Suppressor macrophage treated with lipopolysaccharide for 4 hours (primary cell): ENCODE measurements around the gene CHST10.
"Not testable (repeated sequence)": the region's sequence is repeated elsewhere in the genome, so short reads cannot be mapped to it uniquely, and the experiment has no call there.

ENCODE experiments used
- DNase-seq: peaks from one replicate; pipeline ENCODE4 v3.0.0-alpha.2; 2020

The CHST10 gene, protein sequence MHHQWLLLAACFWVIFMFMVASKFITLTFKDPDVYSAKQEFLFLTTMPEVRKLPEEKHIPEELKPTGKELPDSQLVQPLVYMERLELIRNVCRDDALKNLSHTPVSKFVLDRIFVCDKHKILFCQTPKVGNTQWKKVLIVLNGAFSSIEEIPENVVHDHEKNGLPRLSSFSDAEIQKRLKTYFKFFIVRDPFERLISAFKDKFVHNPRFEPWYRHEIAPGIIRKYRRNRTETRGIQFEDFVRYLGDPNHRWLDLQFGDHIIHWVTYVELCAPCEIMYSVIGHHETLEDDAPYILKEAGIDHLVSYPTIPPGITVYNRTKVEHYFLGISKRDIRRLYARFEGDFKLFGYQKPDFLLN

GRCh38 chr2:100416935-100417710 lies at the start of gene CHST10:
TSS of gene CHST10 (minus strand) at chr2:100417668. CDS start at chr2:100406675, 10,993 bp downstream.
- peak; percentile 57 for DNase-seq

- DNase-seq: peak; percentile 24
These were observed 43.5 kb upstream of the CHST10 start for GRCh38 chr2:100460904-100461530.

GRCh38 chr2:100456357-100456756 lies 38.9 kb upstream of the CHST10 start:
- DNase-seq: not testable (repeated sequence)

DNA sequence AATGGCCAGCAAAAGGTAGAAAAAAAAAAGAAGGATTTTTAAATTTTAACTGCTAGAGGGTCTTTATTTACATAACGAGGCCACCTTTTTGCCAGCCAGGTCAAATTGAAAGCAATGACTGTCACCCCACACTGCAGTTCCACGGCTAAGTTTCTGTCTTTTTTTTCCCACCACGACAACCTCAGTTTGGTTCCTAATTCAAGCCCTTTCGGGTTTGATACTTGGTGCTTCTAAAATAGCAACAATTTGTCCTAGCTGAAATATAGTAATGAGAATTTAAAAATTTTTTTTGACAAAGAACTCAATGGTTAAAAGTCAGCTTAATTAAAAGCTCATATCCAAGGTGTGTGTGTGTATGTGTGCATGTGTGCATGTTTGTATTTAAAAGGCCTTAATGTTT lies 36.4 kb upstream of the CHST10 start:
- DNase-seq: no peak

- DNase-seq: no peak
These were observed 34.3 kb upstream of the CHST10 start for GRCh38 chr2:100451734-100452133.

GRCh38 chr2:100451092-100451491 lies 33.6 kb upstream of the CHST10 start:
- DNase-seq: peak; percentile 24

GRCh38 chr2:100446696-100447095 lies 29.2 kb upstream of the CHST10 start:
- DNase-seq: no peak

DNA sequence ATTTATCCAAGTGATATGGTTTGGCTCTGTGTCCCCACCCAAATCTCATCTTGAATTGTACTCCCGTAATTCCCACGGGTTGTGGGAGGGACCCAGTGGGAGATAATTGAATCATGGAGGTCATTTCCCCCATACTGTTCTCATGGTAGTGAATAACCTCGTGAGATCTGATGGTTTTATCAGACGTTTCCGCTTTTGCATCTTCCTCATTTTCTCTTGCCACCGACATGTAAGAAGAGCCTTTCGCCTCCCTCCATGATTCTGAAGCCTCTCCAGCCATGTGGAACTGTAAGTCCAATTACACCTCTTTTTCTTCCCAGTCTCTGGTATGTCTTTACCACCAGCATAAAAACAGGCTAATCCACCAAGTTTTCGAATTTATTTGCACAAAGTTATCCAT lies 20.3 kb upstream of the CHST10 start:
- DNase-seq: no peak

DNA sequence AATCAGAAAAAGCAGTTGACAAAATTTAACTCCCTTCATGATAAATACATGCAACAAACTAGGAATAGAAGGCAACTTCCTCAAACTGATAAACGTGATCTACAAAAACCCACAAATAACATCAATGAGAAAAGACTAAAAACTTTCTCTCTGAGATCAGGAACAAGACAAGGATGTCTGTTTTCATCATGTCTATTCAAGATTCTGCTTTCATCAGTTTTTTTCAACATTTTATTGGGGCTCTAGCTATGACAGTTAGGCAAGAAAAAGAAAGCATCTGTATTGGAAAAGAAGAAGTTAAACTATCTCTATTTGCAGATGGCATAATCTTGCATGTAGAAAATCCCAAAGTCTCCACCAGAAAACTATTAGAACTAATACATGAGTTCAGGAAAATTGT lies 12.3 kb upstream of the CHST10 start:
- no peak for DNase-seq

DNA sequence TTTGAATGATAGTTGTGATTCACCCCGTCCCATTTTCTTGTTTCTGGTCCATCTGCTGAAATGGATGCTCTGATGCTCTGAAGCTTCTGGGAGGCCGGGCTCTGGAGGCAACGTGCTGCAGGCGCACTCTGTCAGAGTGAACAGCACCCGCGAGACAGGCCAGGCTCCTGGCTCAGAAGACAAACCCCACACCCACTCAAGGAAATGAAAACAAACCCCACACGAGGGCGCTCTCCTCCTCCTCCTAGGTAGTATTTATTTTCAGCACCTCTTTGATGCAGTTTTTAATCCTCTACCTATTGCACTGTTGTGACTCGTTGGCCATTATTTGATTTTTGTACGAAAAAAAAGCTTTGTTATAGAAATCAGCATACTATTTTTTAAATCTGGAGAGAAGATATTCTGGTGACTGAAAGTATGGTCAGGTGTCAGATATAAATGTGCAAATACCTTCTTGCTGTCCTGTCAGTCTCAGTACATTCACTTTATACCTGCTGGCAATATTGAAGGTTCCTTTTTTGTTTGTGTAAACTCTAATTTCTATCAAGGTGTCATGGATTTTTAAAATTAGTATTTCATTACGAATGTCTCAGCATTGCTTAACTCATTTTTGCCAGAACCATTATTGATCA lies 10.3 kb upstream of the CHST10 start:
- peak; percentile 69 for DNase-seq

GRCh38 chr2:100427111-100427510 lies 9.6 kb upstream of the CHST10 start:
- DNase-seq: no peak

DNA sequence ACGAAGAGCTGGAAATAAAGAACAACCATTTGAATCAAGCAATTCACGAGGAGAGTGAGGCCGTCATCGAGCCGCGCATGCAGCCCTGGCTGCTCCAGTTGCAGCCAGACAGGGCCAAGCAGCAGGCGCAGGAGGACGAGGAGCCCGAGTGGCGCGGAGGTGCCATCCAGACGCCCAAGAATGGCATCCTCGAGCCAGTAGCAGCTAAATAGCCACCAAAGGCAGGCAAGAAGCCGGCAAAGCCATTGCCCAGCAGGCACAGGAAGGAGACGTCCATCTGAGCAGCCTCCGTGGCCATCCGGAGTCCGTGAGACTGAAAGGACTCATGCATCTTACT lies 8.9 kb upstream of the CHST10 start:
- DNase-seq: no peak

- peak; percentile 56 for DNase-seq
These were observed 8.3 kb upstream of the CHST10 start for GRCh38 chr2:100425573-100426383.

DNA sequence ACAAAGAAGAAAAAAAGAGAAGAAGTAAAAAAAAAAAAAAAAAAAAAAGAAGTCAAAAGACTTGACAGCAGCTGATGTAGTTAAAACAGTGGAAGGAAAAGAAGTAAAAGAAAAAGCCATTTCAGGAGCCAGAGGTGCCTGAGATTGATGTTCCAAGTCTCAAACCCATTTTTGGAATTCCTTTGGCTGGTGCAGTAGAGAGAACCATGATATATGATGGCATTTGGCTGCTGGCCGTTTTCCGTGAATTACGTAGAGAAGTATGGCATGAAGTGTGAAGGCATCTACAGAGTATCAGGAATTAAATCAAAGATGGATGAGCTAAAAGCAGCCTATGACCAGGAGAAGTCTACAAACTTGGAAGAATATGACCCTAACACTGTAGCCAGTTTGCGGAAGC lies 7.6 kb upstream of the CHST10 start:
- no peak for DNase-seq

DNA sequence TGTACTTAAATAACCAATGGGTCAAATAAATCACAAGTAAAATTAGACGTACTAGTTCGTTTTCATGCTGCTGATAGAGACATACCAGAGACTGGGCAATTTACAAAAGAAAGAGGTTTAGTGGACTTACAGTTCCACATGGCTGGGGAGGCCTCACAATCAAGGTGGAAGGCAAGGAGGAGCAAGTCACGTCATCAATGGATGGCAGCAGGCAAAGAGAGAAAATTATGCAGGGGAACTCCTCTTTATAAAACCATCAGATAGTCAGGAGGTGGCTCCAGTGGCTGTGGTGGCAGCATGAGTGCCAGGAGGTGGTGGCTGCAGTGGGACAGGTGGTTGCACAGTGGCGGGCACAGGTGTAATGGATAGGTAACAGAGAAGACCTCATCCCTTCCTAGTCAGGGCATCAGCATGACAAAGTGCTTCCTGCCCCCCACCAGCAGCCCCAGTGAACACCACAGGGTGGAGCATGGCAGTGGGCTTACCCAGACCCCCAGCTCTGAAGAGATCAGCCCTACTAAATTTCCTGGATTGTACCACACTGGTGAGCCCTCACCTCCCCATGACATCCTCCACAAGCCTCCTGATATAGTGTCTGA lies 6.9 kb upstream of the CHST10 start:
- DNase-seq: no peak

- no peak for DNase-seq
These were observed 6.2 kb upstream of the CHST10 start for GRCh38 chr2:100423631-100424030.

DNA sequence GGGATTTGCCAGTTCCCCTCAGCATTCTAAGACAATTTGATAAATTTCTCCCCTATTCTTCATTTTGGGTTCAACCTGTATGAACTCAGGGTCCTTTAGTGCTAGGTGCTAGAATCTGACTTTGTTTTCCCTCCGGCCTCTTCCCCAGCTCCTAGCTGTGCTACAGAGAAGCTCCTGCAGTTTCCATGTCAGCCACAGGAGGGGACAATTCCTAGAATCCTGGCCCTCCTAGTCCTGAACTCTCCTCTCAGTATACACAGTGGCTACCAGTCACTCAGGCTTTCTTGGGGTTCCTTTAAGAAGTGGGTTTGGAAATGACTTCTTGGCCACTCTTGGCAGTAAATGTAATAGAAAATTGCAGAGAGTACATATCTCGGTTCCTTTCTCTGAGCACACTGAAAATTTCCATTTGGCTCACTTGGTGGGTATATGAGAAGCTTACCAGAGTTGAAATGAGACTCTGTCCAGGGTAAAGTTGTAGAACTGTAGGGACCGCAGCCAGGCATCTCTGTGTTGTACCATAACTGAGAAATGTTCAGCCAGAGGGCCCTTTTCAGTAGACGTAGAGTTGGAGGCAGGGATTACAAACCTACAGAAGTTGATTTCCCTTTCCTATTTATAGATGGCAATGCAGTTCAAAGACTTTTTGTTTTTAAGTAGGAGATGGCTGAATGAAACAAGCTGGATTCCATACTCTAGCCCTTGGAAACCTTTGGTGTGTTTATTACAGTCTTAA lies 5.0 kb upstream of the CHST10 start:
- peak; percentile 34 for DNase-seq

DNA sequence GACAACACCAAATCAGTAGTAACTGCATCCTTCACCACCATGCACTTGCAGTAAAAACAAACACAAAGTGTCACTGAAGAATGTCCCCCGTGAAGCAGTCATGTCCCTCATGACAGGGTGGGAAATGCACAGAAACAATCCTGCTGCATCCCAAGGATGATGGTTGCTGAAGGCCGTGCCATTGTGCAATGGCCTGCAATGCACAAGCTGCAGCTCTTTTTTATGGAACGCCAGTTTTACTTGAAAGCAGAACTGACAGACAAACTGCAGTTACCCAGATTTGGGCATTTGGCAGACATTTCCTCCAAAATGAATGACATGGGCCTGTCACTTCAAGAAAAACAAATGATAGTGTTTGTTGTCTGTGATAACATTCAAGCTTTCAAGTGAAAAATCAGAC lies 2.4 kb upstream of the CHST10 start:
- peak; percentile 7 for DNase-seq

DNA sequence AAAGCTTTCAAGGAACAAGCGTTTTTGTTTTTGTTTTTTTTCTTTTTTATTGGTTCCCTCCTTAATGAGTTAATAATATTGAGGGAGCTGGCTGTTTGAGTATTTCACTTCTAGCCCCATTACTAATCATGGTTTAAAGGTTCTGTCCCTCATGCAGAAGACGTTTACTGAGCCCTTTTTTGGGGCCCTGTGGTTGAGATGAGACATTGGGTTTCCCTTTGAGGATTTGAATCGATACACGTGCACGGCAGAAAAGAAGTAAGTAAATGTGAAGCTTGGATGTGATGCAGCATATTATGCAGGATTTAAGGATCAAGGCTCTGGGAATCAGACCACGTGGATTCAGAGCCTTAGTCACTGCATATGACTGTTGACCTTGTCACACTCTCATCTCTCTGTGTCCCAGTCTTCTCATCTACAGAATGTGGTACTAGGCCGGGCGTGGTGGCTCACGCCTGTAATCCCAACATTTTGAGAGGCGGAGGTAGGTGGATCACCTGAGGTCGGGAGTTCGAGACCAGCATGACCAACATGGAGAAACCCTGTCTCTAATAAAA lies 1.0 kb upstream of the CHST10 start:
- DNase-seq: no peak

- DNase-seq: no peak
These were observed 250 bp upstream of the CHST10 start for GRCh38 chr2:100417711-100418124.

- DNase-seq: no peak
These were observed 1.0 kb downstream of the CHST10 start for GRCh38 chr2:100416397-100416934.
